GM23248 (cell line): ENCODE data around the gene SIGLEC15.

Source experiments
- EZH2 ChIP-seq: fragments of 200-600 bp; sonication (generic); IDR thresholded peaks from 2 replicates; pipeline ENCODE4 v1.6.1; 2018; ENCODE audit warnings: antibody characterized with exemption, mild to moderate bottlenecking; ENCODE audit not compliant: insufficient read depth, poor library complexity, severe bottlenecking
- EZH2phosphoT487 ChIP-seq: fragments of 200-600 bp; sonication (generic); IDR thresholded peaks from 2 replicates; pipeline ENCODE4 v1.6.1; 2018; ENCODE audit warnings: antibody characterized with exemption, moderate library complexity, mild to moderate bottlenecking, low read depth; ENCODE audit not compliant: insufficient read depth

DNA sequence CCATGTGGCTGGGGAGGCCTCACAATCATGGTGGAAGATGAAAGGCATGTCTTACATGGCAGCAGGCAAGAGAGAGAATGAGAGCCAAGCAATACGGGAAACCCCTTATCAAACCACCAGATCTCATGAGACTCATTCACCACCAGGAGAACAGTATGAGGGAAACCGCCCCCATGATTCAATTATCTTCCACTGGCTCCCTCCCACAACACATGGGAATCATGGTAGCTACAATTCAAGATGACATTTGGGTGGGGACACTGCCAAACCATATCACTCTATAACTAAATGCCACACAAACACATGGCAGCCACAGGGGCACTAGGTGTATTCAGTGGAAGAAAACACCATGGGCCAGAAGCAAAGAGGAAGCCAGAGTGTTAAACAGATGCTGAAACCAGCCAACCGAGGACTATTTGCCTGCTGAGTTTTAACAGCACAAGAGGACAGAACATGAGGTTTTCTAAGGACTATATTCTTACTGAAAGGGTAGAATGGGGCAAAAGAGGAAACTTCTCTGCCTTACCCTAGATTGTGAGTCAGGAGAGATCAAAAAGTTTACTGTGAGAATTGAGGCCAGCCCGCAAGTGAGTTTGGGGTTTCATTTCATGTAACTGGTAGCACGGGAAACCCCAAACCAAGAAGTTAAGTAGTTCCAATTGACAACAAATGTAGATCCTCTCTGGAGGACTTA lies 49.2 kb downstream of the SIGLEC15 start:
- TF ChIP-seq EZH2 (no peak), EZH2phosphoT487 (no peak)
